Measurements from ENCODE around the gene RHOU.
A peak's percentile ranks its signal among the peaks of the same experiment; 100 is the strongest.

The RHOU gene

GRCh38 chr1:228737601-228738041 is 2.3 kb downstream of the RHOU start:
- DNase-seq (ENCODE audit: low spot score): no peak

GRCh38 chr1:228739826-228740225 is 4.5 kb downstream of the RHOU start:
- no peak for DNase-seq (ENCODE audit: low spot score)

- no peak for DNase-seq (ENCODE audit: low spot score)
Measured at GRCh38 chr1:228740543-228741317, 5.5 kb downstream of the RHOU start.

GRCh38 chr1:228742281-228742860 is 7.1 kb downstream of the RHOU start:
- no peak for DNase-seq (ENCODE audit: low spot score)

- DNase-seq (ENCODE audit: low spot score): no peak
Measured at GRCh38 chr1:228743405-228743804, 8.1 kb downstream of the RHOU start.

- no peak for DNase-seq (ENCODE audit: low spot score)
Measured at GRCh38 chr1:228744356-228744755, 9.1 kb downstream of the RHOU start.

- DNase-seq (ENCODE audit: low spot score): no peak
Measured at GRCh38 chr1:228744918-228745317, 9.6 kb downstream of the RHOU start.

GRCh38 chr1:228745497-228745896 is 10.2 kb downstream of the RHOU start:
- no peak for DNase-seq (ENCODE audit: low spot score)

GRCh38 chr1:228747301-228747935 is 12.1 kb downstream of the RHOU start:
- DNase-seq (ENCODE audit: low spot score): no peak

- DNase-seq (ENCODE audit: low spot score): no peak
Measured at GRCh38 chr1:228748029-228748428, 12.8 kb downstream of the RHOU start.

GRCh38 chr1:228748431-228748830 is 13.2 kb downstream of the RHOU start:
- peak; percentile 13 for DNase-seq (ENCODE audit: low spot score)

- DNase-seq (ENCODE audit: low spot score): no peak
Measured at GRCh38 chr1:228749765-228750164, 14.5 kb downstream of the RHOU start.

- DNase-seq (ENCODE audit: low spot score): no peak
Measured at GRCh38 chr1:228750915-228751314, 15.6 kb downstream of the RHOU start.

GRCh38 chr1:228751360-228752098 is 16.2 kb downstream of the RHOU start:
- no peak for DNase-seq (ENCODE audit: low spot score)

GRCh38 chr1:228752258-228752657 is 17.0 kb downstream of the RHOU start:
- no peak for DNase-seq (ENCODE audit: low spot score)

- no peak for DNase-seq (ENCODE audit: low spot score)
Measured at GRCh38 chr1:228752675-228753265, 17.5 kb downstream of the RHOU start.

- DNase-seq (ENCODE audit: low spot score): no peak
Measured at GRCh38 chr1:228753287-228753686, 18.0 kb downstream of the RHOU start.

- no peak for DNase-seq (ENCODE audit: low spot score)
Measured at GRCh38 chr1:228753786-228754360, 18.6 kb downstream of the RHOU start.

- no peak for DNase-seq (ENCODE audit: low spot score)
Measured at GRCh38 chr1:228754646-228755268, 19.5 kb downstream of the RHOU start.

- DNase-seq (ENCODE audit: low spot score): no peak
Measured at GRCh38 chr1:228755800-228756199, 20.5 kb downstream of the RHOU start.

GRCh38 chr1:228756457-228756856 is 21.2 kb downstream of the RHOU start:
- no peak for DNase-seq (ENCODE audit: low spot score)

Data from CD4-positive, alpha-beta T cell treated with Interleukin-15 for 4 hours (primary cell).